Measurements from ENCODE around the gene ARL8A.

- no peak for TF ChIP-seq POLR2A (IDR thresholded peaks at IDR 0.05; ENCODE audit: low read length)
- no peak for TF ChIP-seq GATA1 (IDR thresholded peaks at IDR 0.05; ENCODE audit: low read depth, low read length)
These were observed 49.8 kb upstream of the ARL8A start for GRCh38 chr1:202194328-202194648.

Data from erythroblast (primary cell).